Mammary epithelial cell (primary cell): ENCODE results near the gene FZD8.

Experiments used
- CTCF ChIP-seq, 2 donors: IDR thresholded peaks in 1 of 2; conservative IDR thresholded peaks in 1 of 2; 2 replicates each; pipeline ENCODE4 v1.5.1; 2011 to 2012; ENCODE audit warnings: inconsistent platforms in 2 of 2, low read length in 2 of 2, mild to moderate bottlenecking in 2 of 2, control low read depth in 1 of 2, low read depth in 1 of 2; ENCODE audit not compliant: insufficient read depth in 1 of 2; ENCODE audit errors: extremely low read depth in 1 of 2
- EZH2 ChIP-seq: IDR thresholded peaks from 2 replicates; pipeline ENCODE4 v1.6.1; 2012; ENCODE audit warnings: low read length, inconsistent platforms, borderline replicate concordance

- no peak for TF ChIP-seq CTCF (conservative IDR thresholded peaks at IDR 0.05 in 1 of 2, IDR thresholded peaks at IDR 0.05 in 1 of 2; ENCODE audit: extremely low read depth in 1 of 2, insufficient read depth in 1 of 2, low read depth in 1 of 2, low read length in 2 of 2)
- TF ChIP-seq EZH2: no peak
Measured at GRCh38 chr10:35652824-35653223, 10.7 kb upstream of the FZD8 start.
